GM19397 (cell line): ENCODE data around the gene AREG.

ENCODE experiments used
- ATAC-seq: cut with Tn5 transposase; IDR thresholded peaks from one replicate; pipeline ENCODE4 v1.9.1; 2021; ENCODE audit warnings: mild to moderate bottlenecking, moderate library complexity; ENCODE audit not compliant: unreplicated experiment

The AREG gene

DNA sequence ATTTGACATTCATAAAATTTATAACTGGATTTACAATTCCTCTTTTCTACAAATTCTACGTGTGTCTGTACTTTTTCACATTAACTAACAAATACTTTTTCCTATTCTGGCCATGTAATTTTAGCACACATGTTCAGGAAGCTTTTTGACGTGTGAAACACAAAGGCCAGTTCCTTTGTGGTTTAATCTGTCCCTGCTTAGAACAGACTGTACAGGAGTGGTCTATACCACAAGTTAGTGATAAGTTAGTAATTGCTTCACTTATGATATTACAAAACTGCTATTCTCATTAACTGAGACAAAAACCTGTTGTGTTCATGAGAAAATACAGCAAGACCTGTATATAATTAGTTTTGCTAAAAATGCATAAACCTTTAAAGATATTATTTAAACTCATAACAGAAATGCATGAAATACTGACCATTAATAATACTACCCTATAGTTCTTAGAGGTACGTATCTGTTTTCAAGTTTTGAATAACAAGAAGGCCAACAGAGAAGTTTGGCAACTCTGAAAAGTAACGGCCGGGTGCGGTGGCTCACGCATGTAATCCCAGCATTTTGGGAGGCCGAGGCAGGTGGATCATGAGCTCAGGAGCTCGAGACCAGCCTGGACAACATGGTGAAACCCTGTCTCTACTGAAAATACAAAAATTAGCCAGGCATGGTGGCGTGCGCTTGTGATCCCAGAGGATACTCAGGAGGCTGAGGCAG, 13.7 kb upstream of the AREG start:
- ATAC-seq: peak; percentile 77

DNA sequence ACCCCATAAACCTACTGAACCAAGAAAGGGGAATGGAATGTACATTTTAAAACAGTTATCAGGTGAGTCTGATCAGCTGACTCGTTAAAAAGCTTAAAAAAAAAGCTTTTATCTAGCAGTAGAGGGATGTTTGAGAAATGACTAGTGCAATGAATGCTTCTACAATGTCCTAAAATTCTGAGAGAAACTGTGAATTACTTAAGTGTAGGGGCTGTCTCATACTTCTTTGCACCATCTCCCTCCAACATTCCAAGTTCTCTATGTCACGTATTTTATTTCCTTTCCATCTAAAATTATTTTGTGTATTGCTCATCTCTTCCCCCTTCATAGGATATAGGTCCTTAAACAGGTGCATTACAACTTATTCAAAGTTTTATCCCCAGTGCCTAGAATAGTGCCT, 11.9 kb upstream of the AREG start:
- no peak for ATAC-seq

DNA sequence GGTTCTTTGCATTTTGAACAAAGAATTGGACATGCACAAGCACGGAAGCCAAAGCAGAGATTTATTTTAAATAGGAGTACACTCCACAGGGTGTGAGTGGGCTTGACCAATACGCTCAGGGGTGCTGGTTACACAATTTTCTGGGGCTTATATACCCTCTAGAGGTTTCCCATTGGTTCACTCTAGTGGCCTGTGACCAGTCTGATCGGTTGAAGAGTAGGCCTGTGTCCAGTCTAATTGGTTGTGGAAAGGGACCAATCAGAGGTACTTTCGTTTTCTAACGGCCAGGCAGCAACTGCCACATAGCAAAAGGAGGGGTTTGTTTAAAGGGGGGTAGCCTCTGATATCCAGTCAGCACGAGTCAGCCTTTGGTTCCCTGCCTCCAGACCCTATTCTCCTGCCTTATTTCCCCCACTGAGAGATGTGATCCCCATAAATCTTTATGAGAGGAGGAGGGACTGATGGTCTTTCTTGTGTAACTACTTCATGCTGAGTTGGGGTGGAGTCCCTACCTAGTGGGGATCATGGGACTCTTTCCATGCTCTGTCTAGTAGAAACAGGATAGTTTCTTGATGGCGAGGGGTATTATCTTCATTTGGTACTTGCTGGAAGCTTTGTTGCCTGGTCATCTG, 11.3 kb upstream of the AREG start:
- ATAC-seq: no peak

DNA sequence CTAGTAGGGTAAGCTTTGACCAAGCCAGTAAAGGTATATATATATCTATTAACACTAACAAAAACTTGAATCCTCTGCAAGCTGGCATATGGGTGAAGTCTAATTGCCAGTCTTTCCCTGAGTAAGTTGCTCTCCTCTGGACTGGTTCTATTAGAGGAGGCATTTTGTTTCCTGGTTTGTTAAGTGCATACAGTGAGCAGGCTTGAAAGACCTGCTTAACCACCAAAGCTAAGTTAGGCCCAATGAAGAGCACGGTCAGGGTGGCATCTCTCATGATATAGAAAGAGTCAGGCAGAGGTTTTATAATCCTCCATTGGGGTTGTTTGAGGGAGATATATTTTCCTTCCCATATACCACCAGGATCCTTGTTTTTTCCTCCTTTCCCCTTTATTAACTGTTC, 9.6 kb upstream of the AREG start:
- no peak for ATAC-seq

DNA sequence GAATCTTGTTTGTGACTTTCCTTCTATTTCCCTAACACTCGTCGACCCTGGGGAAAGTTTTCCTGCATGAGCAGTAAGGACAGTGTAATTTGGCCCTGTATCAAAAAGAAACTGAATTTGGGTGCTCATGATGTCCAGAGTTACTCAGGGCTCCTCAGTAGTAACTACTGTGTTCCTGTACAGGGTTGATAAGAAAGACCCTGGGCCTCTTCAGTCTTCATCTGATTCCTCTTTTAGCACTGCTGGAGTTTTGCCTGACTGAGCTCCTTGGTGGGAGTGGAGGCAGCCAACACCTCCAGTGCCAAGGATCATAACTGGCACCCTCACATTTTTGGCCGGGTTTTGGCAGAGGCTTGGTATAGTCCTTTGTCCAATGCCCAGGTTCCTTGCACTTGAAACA, 7.1 kb upstream of the AREG start:
- ATAC-seq: no peak

DNA sequence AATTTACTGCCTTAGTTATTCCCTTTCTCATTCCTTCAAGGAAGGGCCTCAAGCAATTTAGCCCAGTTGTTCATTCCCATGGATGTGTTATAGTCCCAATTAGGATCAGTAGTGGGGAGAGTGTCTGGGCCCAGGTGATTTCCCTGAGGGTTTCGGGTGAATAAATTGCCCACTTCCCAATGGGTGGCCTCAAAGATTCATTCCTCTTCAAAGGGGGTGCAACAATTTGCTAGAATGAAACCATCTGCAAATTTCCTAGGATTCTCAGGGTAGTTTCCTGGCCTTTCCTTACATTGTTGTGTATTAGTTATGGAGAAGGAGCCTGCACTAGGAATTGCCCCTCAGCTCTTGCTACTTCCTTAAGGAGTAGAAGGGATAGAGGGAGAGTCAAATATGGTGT, 6.3 kb upstream of the AREG start:
- no peak for ATAC-seq

DNA sequence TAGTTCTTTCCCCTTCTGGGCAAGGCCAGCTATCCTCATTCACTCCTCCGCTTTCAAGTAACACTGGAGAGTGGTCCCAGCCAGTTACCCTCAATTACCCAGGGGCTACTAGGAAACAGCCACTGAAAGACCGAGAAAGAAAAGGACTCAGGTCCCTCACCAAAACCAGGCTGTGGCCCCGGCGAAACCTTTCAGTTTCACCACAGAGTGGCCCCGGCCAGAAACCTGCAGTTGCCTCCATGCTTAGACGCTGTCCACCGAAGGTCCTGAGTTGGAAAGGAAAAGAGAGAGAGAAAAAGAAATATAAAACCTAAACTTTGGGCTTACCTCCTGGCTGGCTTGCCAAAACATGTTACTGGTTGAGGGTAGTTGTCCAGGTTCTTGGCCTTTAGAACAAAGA, 5.0 kb upstream of the AREG start:
- no peak for ATAC-seq

DNA sequence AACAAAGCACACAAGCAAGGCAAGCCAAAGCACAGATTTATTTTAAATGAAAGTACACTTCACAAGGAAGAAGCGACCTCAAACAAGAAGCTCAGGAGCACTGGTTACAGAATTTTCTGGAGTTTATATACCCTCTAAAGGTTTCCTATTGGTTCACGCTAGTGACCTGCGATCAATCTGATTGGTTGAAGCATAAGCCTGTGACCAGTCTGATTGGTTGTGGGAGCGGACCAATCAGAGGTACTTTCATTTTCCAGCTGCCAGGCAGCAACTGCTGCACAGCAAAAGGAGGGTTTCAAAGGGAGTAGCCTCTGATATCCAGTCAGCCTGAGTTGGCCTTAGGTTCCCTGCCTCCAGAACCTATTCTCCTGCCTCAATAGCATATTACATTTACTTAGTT, 4.6 kb upstream of the AREG start:
- no peak for ATAC-seq

DNA sequence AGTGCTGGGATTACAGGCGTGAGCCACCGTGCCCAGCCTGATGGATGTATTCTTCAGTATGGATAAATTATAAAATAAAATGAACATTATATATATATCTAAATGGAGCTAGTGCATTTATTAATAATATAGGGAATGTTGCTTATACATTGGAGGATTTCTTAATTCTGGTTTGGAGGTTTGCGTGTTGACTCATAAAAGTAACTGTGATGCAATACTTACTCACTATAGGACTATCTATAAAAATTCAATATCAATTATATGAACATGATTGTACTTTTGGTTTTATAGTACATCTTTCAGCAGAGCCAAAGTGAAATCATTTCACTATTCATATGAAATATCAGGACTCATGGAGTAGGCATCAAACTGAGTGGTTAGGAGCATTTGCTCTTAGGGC, 3.2 kb upstream of the AREG start:
- ATAC-seq: no peak

DNA sequence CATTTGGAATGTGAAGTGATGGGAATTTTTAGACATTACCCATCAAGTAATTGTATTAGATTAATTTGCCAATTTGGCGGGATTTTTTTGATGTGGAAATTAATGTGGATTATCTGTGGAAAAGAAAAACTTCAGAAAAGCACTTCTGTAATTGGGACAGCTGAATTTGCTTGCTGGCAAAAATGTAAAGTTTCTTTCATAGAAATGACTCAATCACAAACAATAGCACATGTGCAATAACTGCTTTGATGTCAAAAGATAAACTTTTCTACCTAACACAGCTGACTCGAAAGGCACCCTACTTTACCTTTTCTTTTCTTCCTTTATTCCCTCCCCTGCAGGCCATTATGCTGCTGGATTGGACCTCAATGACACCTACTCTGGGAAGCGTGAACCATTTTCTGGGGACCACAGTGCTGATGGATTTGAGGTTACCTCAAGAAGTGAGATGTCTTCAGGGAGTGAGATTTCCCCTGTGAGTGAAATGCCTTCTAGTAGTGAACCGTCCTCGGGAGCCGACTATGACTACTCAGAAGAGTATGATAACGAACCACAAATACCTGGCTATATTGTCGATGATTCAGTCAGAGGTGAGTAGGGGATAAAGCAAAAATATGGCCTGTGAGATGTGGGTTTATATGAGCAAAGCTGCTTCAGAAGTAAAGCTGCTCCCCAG, 1.4 kb downstream of the AREG start:
- no peak for ATAC-seq

DNA sequence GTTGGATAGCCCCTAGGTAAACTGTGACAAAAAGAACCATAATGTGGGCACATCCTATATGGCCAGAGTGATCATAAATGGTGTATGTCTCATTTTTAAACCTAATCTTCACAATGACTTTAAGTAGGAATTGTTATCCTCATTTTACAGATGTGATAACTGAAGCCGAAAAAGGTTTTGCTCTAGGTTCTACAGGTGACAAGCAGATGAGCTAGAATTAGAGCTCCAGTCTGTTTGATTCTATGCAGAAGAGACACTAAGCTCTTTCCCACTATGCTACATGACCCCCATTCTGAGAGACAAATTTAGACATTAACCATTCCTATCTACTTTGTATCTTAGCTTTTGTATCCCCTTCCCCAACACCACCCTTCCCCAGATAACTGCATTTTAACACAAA, 2.0 kb downstream of the AREG start:
- ATAC-seq: no peak

DNA sequence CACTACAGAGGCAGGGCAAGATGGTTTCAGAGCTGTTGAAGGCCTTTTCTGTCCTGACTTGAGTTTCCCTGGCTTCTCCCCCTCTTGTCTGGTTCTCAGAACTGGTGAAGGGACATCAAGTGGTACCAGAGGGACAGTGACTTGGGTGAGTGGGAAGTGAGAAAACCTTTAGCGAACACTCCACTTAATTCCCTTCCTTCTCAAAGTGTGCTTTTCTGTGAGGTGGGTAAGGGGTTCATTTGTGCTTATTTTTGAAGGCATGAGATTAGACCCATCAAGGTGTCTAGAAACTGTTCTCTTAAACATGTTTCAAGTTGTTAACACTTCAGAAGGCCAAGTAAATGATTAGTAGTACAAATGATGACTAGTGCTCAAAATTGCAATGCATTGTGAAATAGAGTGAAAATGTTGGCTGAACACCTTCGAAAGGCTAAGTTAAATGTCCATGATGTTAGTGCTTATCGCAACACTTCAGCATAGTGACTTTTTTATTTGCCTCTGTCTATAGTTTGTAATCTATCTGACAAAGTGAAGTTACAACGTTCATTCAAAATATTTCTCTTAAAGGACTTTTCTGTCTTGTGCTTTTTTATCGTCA, 2.8 kb downstream of the AREG start:
- ATAC-seq: no peak

DNA sequence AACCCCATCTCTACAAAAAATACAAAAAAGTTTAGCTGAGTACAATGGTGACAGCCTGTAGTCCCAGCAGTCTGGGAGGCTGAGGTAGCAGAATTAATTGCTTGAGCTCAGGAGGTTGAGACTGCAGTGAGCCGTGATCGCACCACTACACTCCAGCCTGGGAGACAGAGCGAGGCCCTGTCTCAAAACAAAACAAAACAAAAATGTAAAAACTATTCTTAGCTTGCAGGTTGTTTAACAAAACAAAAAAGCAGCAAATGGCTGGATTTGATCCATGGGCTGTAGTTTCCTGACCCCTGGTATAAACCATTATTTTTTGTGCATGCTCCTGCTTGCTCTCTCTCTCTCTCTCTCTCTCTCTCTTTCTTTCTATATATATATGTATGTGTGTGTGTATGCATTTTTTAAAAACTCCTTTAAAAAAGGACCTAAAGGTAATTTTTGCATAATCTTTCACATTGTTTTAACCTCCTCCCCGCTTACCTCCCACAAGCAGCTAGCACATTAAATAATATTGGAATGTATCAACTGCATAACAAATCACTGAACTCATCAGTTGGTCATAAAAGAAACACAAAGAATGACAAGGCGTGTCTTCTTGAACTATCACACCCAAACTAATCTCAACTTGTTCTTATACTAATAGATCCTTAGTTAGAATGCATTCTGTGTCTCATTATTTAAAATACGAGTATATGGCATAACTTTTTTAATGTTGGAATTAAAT, 4.8 kb downstream of the AREG start:
- no peak for ATAC-seq

DNA sequence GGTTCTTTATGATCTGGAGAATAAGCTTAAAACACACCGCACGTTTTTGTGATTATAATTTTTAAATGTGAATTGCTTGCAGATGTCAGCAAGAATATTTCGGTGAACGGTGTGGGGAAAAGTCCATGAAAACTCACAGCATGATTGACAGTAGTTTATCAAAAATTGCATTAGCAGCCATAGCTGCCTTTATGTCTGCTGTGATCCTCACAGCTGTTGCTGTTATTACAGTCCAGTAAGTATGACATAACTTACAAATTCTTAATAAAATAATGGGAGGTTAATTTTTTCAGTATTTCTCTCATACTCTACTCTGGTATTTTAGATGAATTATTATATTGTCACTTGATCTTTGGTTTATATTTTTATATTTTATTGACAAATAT, 5.4 kb downstream of the AREG start:
- ATAC-seq: no peak

DNA sequence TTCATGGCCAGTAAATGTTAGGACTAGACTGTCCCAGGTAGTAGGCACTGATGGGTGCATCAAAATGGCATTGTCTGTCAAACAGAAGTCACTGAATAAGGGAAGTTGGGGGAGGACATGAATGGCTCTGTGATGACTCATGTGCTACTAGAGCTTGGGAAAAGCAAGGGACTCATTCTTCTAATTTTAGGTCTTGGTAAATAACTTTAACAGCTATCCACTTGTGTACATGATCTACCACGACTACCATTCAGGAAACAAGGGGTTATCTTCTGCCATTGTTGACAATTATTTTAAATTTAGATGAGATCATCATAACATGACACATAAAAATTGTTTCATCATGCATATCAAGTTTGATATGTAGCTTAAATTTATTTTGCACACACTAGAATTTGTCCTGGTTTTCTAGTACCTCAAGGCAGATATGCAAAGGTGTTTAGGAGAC, 6.3 kb downstream of the AREG start:
- ATAC-seq: no peak

DNA sequence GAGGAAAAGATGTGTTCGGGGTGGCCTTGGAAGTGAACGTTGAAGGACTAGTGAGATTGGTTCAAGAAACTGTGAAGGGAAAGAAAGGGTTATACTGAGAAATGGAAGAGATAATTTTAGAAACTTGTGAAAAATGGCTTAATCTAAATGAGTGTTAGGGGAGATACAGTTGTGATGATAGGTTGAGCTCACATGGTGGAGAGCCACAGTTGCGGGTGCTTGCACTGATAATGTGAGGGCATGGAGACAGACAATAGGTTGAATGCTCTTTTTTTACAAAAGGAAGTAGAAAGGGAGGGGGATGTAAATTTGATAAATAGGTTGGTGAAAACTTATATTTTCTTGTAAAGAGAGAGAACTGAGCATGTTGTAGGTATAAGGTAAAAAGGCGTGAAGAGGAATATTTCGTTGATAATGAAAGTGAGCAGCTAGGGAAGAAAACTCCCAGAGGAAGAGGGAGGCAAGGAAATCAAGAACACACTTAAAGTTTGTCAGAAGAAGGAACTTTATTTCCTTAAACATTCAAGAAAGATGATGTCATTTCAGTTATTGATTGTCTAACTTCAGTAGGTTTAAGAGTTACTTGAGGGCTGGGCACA, 8.2 kb downstream of the AREG start:
- no peak for ATAC-seq

DNA sequence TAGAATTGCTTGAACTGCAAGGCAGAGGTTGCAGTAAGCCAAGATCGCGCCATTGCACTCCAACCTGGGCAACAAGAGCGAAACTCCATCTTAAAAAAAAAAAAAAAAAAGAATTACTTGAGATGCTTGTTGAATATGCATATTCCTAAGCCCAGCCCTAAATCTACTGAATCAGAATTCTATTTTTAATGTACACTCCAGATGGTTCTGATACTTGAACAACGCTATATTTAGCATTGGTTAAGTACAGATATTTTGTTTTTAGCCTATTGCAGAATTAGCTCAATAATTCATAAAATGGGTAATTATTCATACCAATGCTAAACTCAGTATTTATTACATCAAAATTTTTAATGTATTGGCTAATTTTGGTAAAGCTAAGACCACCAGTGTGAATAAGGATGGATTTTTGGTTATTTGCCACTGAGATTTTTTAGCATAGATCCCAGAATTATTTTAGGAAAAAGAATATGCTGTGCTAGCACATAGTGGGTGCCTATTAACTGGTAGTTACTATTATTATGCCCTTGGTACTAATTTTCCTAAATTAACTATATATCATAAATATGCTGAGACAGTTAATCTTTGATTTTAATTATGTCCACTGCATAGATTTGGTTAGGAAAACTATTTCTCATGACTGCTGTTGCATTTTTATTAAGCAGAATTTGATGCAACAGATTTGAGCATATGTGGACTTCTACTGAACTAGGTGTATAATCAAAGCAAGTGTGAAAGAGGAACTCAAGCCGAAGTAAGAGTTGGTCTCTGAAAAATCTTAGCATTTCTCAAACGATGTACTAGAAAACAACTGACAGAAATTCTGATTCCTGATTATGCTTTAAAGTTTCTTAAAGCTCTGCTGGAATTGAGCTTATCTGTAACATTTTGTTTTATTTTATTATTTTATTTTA, 9.2 kb downstream of the AREG start:
- no peak for ATAC-seq

DNA sequence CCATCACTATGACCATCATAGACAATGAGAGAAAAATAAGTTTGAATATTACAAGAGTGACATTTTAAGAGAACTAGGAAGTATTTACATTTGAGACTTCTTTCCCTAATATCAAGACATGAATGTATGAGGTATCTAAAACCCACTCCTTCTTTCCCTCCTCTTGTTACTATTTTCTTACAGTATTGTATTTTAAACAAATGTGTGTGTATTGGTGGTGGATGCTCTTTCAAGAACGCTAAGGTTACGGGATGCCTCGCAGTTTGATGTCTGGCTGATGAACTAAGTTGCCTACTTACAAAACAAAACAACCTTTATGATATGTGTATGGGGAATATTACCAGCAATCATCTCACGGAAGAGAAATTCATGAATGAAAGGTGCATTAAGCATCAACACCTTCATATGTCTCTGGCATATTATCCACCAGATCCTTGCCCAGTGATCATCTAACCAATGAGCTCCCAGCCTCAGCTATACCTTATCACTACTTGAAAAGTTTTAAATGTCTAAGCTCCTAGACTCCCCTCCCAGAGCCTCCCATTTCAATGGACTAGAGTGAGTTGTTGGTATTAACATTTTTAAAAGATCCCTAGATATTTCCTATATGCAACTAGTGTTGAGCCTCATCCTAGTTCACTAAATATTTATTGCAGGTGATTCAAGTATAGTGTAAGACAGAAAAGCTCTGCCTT, 10.6 kb downstream of the AREG start:
- ATAC-seq: no peak

DNA sequence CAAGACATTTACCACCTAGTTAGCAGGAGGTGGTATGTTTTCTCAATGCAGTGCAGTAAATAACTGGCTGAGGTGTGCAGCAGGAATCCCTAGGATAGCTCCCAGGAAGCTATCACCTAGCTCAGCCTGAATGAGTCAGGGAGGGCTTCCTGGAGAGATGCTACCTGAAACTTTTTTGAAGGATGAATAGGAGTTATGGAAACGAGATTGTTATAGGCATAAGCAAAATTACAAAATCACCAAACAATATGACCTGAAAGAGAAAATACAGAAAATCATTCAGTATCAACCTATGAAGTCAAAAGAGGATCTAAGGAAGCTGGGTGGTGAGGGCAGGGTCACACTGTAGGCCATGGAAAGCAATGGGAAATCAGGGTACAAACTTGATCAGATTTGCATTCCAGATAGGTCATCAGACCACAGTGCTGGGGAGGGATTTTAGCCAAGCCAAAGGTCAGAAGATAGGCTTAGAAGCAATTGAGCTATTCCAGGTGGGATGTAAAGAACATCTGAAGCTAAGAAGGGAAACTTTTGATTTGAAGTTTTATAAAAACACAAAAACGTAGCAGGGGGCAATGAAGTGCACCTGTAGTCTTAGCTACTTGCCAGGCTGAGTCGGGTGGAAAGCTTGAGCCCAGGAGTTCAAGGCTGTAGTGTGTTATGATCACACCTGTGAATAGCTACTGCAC, 11.3 kb downstream of the AREG start:
- no peak for ATAC-seq
